HG03432 (cell line): ENCODE results near the gene ZBTB48.

Experiments
- ATAC-seq: cut with Tn5 transposase; IDR thresholded peaks from one replicate; pipeline ENCODE4 v1.9.1; 2021; ENCODE audit warnings: mild to moderate bottlenecking, moderate library complexity; ENCODE audit not compliant: unreplicated experiment

Gene ZBTB48

DNA sequence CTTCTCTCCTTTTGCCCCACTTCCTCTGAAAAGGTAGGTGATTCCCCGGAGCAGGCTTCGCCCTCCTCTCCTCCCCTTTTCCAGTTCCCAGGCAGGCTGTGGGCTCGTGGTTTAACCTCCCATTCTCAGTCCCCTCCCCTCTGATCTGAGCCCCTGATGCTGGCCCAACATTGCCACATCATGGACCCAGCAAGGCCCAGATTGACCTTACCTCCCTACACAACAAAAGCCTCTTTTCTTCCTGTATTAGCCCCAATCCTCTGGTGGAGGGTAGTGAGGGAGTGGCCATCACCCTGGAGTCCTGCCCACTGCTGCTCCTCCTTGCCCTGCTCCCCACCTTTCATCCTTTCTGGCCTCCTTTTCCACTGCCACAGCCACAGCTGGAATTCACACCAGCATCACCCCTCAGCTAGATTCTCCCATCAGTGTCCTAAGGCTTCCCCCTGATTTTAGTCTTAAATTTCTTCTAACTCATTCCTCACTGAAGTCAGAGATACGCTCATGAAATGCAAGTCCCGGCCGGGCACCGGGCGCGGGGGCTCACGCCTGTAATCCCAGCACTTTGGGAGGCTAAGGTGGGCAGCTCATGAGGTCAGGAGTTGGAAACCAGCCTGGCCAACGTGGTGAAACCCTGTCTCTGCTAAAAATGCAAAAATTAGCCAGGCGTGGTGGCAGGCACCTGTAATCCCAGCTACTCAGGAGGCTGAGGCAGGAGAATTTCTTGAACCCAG is 7.0 kb upstream of the ZBTB48 start:
- no peak for ATAC-seq

DNA sequence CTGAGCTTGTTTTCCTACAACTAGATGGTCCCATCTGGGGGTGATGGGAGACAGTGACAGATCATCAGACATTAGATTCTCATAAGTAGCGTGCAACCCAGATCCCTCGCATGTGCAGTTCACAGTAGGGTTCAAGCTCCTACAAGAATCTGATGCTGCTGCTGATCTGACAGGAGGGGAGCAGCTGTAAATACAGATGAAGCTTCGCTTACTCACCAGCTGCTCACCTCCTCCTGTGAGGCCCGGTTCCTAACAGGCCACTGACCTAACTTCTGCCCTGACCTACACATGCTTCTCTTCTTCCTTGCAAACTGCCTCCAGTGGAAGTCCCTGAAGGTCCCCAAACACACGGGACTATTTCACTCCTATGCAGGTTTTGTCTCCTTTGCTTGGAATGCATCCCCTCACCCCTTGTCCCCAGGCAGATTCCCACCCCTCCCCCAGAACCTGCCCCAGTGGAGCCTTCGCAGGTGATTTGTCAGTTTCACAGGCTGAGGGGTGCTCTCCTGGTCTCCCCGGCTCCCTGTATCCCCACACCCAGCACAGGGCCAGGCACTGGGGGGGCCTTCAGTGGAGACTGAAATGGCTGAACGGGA is 5.7 kb upstream of the ZBTB48 start:
- no peak for ATAC-seq

DNA sequence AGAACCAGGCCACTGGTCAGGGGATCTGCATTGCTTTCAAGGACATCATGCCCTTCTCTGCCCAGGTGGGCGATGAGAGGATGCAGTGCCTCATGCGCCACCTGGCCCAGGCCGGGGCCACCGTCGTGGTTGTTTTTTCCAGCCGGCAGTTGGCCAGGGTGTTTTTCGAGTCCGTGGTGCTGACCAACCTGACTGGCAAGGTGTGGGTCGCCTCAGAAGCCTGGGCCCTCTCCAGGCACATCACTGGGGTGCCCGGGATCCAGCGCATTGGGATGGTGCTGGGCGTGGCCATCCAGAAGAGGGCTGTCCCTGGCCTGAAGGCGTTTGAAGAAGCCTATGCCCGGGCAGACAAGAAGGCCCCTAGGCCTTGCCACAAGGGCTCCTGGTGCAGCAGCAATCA is 5.0 kb upstream of the ZBTB48 start:
- no peak for ATAC-seq

DNA sequence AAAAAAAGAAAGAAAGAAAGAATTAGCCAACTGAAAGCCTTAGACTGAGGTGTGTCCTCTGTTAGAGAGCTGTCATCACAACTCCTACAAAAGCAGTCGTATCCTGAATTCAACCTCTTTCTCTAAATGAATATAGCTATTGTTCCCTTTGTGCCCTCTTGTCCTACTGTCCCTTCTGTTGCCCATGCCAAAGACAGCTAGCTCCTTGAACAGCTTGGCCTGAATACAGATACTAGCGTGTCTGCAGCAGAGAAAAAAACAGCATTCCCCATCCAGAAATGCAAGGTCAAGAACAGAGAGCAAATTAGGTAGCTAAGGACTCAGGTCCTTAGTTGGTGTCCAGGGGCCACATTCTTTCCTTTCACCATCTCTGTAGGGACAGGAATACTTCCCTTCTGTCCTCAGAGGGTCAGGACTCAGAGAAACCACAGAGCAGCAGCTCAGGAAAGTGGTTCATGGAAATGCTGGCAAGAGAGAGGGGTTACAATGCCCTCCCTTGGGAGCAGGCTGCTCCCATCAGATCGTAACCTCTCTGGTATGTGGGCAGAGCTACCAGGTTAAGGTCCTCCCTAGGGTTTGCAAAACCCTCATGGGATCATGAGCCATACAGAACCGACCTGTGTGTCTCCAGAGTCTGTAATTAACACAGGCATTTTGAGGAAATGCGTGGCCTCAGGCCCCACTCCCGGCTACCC is 1.8 kb upstream of the ZBTB48 start:
- ATAC-seq, result no peak

- ATAC-seq, result no peak
These were observed 995 bp upstream of the ZBTB48 start for GRCh38 chr1:6578624-6579373.

DNA sequence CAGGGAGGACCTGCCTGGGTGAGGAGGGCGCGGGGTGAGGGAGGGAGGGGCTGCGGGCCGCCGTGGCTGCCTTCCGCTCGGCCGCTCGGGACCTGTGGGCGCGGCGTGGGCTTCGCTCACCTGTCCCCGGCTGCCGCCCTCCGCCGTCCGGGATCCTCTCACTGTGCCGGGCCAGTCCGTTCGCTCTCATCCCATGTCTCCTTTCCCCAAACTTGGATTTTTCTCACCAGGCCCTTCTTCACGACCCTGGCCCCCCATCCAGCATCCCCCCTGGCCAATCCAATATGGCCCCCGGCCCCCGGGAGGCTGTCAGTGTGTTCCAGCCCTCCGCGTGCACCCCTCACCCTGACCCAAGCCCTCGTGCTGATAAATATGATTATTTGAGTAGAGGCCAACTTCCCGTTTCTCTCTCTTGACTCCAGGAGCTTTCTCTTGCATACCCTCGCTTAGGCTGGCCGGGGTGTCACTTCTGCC is 362 bp downstream of the ZBTB48 start:
- ATAC-seq, result no peak

DNA sequence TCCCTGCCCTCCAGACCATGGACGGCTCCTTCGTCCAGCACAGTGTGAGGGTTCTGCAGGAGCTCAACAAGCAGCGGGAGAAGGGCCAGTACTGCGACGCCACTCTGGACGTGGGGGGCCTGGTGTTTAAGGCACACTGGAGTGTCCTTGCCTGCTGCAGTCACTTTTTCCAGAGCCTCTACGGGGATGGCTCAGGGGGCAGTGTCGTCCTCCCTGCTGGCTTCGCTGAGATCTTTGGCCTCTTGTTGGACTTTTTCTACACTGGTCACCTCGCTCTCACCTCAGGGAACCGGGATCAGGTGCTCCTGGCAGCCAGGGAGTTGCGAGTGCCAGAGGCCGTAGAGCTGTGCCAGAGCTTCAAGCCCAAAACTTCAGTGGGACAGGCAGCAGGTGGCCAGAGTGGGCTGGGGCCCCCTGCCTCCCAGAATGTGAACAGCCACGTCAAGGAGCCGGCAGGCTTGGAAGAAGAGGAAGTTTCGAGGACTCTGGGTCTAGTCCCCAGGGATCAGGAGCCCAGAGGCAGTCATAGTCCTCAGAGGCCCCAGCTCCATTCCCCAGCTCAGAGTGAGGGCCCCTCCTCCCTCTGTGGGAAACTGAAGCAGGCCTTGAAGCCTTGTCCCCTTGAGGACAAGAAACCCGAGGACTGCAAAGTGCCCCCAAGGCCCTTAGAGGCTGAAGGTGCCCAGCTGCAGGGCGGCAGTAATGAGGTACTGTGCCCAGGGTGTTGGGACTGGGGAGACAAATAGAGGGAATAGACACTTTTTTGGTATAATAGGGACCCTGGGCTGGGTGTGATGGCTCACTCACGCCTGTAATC is 1.0 kb downstream of the ZBTB48 start:
- ATAC-seq, result no peak

DNA sequence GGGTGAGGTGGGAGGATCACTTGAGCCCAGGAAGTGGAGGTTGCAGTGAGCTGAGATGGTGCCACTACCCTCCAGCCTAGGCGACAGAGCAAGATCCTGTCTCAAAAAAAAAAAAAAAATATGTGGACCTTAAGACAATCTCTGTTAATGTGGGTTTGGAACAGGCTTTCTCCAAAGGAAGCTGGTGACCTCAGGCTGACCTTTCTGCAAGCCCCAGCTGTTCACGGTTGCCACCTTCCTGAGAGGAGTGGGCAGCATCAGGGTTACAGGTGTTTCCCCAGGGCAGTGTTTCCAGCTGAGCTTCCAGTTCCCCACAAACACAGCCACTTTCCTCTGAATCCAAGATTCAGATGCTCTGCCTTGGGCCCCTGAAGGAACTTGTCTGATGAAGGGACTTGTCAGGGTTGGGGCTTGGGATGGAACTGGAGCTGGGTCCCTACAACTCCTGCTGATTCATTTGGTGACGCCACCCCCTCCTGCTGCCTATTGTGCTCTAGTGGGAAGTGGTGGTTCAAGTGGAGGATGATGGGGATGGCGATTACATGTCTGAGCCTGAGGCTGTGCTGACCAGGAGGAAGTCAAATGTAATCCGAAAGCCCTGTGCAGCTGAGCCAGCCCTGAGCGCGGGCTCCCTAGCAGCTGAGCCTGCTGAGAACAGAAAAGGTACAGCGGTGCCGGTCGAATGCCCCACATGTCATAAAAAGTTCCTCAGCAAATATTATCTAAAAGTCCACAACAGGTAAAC is 1.9 kb downstream of the ZBTB48 start:
- no peak for ATAC-seq

GRCh38 chr1:6582370-6582769 is 2.6 kb downstream of the ZBTB48 start:
- no peak for ATAC-seq

- no peak for ATAC-seq
These were observed 4.6 kb downstream of the ZBTB48 start for GRCh38 chr1:6584126-6585080.

- ATAC-seq, result no peak
These were observed 5.4 kb downstream of the ZBTB48 start for GRCh38 chr1:6585081-6585722.

DNA sequence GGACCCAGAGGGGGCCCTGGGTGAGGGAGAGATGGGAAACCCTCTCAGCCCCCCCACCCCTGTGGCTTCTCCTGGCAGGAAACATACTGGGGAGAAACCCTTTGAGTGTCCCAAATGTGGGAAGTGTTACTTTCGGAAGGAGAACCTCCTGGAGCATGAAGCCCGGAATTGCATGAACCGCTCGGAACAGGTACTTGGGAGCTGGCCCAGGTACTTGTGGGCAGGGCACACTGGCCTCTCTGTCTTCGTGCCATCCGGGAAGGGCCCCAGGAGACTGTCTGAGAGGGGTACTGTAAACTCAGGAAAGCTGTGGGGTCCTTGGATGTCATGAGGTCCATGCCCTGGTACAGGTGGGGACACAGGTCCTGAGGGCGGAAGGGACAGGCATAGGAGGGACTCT is 6.0 kb downstream of the ZBTB48 start:
- ATAC-seq, result no peak

DNA sequence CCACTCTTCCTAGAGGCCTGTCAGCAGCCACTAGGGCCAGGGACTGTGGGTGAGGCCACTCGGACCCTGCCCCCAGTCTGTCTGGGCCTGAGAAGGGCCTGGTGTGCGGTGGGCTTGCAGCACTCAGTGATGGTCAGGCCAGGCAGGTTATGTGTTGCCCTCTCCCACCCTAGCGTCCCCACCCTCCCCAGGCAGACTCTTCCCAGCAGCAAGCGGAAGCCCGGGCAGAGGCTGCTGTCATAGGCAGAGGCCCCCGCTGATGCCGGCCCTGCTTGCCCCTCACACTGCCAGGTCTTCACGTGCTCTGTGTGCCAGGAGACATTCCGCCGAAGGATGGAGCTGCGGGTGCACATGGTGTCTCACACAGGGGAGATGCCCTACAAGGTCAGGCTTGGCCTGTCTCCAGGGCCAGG is 6.6 kb downstream of the ZBTB48 start:
- no peak for ATAC-seq

DNA sequence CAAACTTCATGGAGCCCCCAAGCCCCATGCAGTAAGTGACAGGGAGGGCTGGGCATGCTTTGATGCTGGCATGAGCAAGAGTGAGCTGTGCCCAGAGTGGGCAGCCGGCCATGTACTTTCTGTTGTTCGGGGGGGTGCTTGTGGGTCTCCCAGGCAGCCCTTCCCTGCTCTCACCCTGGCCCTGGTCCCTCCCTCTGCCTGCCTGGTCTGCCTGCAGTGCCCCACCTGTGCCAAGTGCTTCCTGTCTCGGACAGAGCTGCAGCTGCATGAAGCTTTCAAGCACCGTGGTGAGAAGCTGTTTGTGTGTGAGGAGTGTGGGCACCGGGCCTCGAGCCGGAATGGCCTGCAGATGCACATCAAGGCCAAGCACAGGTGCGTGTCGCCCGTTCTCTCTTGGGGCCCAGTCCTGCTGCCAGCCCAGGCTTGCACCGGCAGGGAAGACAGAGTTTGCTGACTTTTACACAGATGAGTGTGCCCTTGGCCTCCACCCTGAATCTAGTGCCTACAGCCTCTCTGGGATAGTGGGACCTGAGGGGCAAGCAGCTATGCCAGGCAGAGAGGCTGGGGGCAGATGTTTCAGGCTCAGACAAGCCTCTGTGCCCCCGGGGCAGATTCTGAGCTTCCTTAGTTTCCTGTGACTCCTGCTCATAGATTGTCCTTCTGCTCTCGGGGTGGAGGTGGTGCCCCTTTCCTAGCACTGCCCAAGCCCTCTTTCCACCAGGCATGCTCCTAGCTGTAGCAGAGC is 7.6 kb downstream of the ZBTB48 start:
- ATAC-seq, result no peak

DNA sequence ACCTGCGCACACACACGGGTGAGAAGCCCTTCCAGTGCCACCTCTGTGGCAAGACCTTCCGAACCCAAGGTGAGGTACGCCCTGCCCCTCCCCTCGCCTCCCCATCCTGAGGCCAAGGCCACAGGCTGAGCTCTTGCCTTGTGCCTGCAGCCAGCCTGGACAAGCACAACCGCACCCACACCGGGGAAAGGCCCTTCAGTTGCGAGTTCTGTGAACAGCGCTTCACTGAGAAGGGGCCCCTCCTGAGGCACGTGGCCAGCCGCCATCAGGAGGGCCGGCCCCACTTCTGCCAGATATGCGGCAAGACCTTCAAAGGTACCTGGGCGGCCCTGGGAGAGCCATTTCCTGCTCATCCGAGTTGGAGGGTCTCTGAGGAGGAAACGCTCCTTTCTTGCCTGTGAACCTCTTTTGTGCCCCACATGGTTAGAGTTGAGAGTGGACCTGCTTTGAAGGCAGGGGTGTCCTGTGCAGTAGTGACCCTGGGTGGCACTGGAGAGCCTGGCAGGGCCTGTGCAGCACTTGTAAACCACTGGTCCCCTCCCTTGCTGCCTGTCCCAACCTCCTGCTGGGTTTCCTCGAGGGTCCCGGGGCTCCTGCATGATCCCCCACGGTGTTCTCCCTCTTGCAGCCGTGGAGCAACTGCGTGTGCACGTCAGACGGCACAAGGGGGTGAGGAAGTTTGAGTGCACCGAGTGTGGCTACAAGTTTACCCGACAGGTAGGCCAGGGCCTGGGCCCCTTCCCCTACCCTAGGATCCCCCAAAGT is 8.5 kb downstream of the ZBTB48 start:
- no peak for ATAC-seq

DNA sequence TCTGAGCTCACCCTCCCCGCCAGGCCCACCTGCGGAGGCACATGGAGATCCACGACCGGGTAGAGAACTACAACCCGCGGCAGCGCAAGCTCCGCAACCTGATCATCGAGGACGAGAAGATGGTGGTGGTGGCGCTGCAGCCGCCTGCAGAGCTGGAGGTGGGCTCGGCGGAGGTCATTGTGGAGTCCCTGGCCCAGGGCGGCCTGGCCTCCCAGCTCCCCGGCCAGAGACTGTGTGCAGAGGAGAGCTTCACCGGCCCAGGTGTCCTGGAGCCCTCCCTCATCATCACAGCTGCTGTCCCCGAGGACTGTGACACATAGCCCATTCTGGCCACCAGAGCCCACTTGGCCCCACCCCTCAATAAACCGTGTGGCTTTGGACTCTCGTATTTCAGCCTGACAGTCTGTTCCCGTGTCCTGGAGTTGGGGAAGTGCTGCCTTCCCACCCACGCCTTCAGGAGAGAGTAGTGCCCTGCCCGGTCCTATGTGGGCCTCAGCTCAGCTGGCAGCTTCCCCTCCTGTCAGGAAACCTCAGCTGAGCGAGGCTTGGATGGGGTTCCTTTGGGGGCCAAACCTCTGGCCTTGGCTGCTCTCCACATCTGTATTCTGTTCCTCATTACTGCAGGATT is 9.2 kb downstream of the ZBTB48 start:
- no peak for ATAC-seq
